Measurements from ENCODE around the gene PRDM15.

Gene PRDM15

DNA sequence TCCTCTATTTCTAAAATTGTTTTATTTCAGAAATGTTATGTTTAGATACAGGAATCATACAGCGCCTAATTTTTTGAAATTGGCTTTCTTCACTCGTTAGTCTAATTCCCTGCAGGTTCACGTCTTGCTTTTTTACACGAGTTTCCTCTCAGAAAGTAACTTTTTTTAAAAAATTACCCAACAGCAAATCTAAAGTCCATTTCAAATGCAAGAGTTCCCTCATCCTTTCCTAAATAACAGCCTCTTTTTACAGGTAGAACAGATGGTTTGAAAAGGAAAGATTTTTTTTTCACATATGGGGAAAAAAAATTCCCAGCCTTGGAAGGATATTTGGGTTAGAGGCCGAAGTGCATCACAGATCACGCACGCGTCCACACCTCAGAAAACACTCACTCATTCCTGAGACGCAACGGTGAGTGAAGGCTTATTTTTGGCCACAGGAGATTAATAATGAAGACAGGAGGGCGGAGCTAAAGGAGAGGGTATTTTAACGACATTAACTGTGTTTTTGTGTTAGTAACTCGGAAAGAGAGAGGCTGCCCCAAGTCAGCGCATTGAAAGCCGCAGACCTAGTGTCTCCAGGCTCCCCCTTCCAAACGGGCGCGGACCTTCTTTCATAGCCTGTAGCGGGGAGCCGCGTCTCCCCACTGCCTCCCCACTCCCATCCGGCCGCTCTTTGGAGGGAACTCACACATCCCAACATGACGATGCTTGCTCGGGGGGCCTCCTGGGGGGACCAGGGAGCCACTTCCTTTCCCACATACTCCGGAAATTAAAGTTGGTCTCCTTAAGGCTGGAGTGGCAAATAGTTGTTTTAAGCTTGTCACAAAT, 111.3 kb downstream of the PRDM15 start:
- peaks cover 14 to 44% of the 10 kb centered on the region in 2 donors for H3K27me3 ChIP-seq (ENCODE audit: control insufficient read depth in 1 of 2, insufficient read depth in 2 of 2, low read length in 2 of 2)
- peaks cover 32 to 40% of the 10 kb centered on the region in 2 donors for H3K4me1 ChIP-seq (ENCODE audit: control insufficient read depth in 1 of 2, insufficient read depth in 2 of 2, low read length in 2 of 2)
- H3K4me3 ChIP-seq (ENCODE audit: low read depth in 1 of 2, low read length in 2 of 2) = peak overlapping the region; percentile 63 to 69

DNA sequence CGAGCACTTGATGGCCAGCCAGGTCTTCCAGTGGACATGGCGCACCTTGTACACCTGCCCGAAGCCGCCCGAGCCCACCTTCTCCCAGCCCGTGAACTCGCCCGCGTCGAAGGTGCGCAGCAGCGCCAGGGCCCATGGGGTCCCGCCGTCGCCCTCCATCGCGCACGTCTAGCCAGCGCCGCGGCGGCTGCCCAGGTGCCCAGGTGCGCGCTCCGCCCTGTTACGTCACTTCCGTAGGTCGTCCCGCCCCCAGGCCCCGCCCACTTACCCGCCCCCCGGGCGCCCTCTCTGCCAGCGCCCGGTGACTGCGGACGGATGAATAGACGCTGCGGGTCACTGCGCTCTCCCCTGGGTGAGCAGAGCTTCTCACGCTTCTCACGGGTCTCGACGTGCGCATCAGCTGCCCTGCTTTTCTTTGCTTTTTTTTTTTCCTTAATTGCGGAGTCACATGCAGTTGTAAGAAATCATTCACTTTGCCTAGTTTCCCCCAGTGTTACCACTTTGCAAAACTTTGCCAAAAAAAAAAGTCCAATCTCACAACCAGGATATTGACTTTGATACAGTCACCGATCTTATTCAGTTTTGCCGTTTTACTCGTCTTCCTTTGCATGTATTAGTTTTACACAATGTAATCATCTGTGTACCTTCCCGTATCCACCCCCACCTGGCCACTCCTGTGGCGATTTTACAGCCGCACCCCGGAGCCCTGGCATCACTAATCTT, 112.1 kb downstream of the PRDM15 start, which contains the start of gene RIPK4:
TSS of gene RIPK4 (minus strand) at position 170 of the 723 bp plus-strand sequence. CDS start at position 159, 11 bp downstream.
- peak within 1 kb of the TSS; percentile 84 to 86 for H3K9ac ChIP-seq (ENCODE audit: low read depth in 1 of 2, low read length in 2 of 2)
- H3K9me3 ChIP-seq (ENCODE audit: control insufficient read depth in 1 of 2, low read length in 2 of 2) = no peaks in the 10 kb centered on the region
- H3K36me3 ChIP-seq (ENCODE audit: control insufficient read depth in 1 of 2, insufficient read depth in 2 of 2, low read length in 2 of 2) = no peaks in the 10 kb centered on the region
- H3K4me1 ChIP-seq (ENCODE audit: control insufficient read depth in 1 of 2, insufficient read depth in 2 of 2, low read length in 2 of 2) = peaks cover 36 to 48% of the 10 kb centered on the region in 2 donors
- peak within 1 kb of the TSS; percentile 63 to 73 for H3K4me3 ChIP-seq (ENCODE audit: low read depth in 1 of 2, low read length in 2 of 2)
- peaks cover 22 to 44% of the 10 kb centered on the region in 2 donors for H3K27me3 ChIP-seq (ENCODE audit: control insufficient read depth in 1 of 2, insufficient read depth in 2 of 2, low read length in 2 of 2)
- peak within 1 kb of the TSS; percentile 81 for H3K27ac ChIP-seq (ENCODE audit: low read depth, low read length)

More for the DNA sequence above, 111.3 kb downstream of the PRDM15 start:
- Histone ChIP-seq H3K27ac (ENCODE audit: low read depth, low read length) (peak overlapping the region; percentile 68), H3K9ac (ENCODE audit: low read depth in 1 of 2, low read length in 2 of 2) (peak overlapping the region; percentile 52 to 62), H3K36me3 (ENCODE audit: control insufficient read depth in 1 of 2, insufficient read depth in 2 of 2, low read length in 2 of 2) (no peaks in the 10 kb centered on the region), H3K9me3 (ENCODE audit: control insufficient read depth in 1 of 2, low read length in 2 of 2) (no peaks in the 10 kb centered on the region)

DNA sequence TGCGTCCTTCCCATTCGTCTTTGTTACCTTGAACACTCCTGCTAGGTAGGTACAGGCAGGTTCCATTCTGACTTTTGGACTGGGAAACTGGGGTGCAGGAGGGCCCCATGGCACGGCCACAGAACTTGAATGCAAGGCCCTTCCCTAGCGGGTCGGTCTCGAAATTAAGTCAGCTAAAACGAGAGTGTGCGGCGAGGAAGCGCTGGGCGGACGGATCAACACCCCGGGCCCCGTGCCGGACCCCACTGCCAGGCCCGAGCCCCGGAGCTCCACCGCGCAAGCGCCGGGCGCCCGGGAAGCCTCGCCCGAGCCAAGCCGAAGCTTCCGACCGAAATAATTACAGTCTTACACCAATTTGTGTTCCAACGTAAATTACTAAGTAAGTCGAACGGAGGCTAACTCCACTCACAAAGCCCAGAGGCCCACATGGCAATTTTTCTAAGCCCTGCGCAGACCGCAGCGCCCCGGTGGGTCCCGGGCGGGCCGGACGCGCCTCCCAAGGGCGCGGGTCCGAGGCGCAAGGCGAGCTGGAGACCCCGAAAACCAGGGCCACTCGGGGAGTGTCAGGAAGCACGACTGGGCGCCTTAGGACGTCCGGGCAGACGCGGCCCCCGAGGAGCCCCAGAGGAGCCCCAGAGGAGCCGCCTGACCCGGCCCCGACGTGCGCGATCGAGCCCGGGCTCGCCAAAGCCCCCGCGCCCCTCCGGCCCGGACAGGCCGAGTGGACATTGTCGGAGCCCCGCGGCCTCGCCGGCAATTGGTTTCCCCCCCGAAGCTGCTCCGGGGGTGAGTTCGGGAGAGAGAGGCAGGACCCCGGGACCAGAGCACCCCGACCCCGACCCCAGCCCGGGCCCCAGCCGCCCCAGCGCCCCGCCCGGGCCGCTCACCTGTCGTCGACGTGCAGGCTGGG, 112.9 kb downstream of the PRDM15 start:
- peaks cover 18 to 44% of the 10 kb centered on the region in 2 donors for H3K27me3 ChIP-seq (ENCODE audit: control insufficient read depth in 1 of 2, insufficient read depth in 2 of 2, low read length in 2 of 2)
- H3K9ac ChIP-seq (ENCODE audit: low read depth in 1 of 2, low read length in 2 of 2) = peak overlapping the region; percentile 84 to 86
- peak overlapping the region; percentile 63 to 73 for H3K4me3 ChIP-seq (ENCODE audit: low read depth in 1 of 2, low read length in 2 of 2)
- peaks cover 45 to 56% of the 10 kb centered on the region in 2 donors for H3K4me1 ChIP-seq (ENCODE audit: control insufficient read depth in 1 of 2, insufficient read depth in 2 of 2, low read length in 2 of 2)
- H3K27ac ChIP-seq (ENCODE audit: low read depth, low read length) = peak overlapping the region; percentile 81
- no peaks in the 10 kb centered on the region for H3K9me3 ChIP-seq (ENCODE audit: control insufficient read depth in 1 of 2, low read length in 2 of 2)
- no peaks in the 10 kb centered on the region for H3K36me3 ChIP-seq (ENCODE audit: control insufficient read depth in 1 of 2, insufficient read depth in 2 of 2, low read length in 2 of 2)

DNA sequence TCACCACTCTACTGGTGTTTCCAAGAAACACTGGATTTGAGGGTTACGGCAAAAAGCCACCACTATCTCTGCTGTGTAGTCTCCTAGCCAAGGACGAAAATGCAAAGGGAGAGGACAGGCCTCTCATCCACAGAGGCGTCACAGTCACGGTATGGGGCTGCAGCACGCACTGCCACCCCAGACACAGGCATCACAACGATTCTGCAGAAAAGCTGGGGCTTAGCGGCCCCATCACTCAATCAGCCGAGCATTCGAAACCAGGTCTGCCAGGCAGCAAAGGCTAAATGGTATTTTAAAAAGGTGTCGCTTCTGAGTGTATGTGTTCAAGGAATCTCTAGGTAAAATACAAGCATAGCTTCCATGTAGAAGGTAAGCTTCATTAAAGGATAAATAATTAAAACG, 113.7 kb downstream of the PRDM15 start:
- Histone ChIP-seq H3K27me3 (ENCODE audit: control insufficient read depth in 1 of 2, insufficient read depth in 2 of 2, low read length in 2 of 2) (peaks cover 18 to 44% of the 10 kb centered on the region in 2 donors), H3K27ac (ENCODE audit: low read depth, low read length) (peak overlapping the region; percentile 34), H3K36me3 (ENCODE audit: control insufficient read depth in 1 of 2, insufficient read depth in 2 of 2, low read length in 2 of 2) (no peaks in the 10 kb centered on the region), H3K9ac (ENCODE audit: low read depth in 1 of 2, low read length in 2 of 2) (peak overlapping the region; percentile 84 to 86), H3K4me1 (ENCODE audit: control insufficient read depth in 1 of 2, insufficient read depth in 2 of 2, low read length in 2 of 2) (peaks cover 49 to 61% of the 10 kb centered on the region in 2 donors), H3K9me3 (ENCODE audit: control insufficient read depth in 1 of 2, low read length in 2 of 2) (no peaks in the 10 kb centered on the region), H3K4me3 (ENCODE audit: low read depth in 1 of 2, low read length in 2 of 2) (peak overlapping the region; percentile 63 to 73)

DNA sequence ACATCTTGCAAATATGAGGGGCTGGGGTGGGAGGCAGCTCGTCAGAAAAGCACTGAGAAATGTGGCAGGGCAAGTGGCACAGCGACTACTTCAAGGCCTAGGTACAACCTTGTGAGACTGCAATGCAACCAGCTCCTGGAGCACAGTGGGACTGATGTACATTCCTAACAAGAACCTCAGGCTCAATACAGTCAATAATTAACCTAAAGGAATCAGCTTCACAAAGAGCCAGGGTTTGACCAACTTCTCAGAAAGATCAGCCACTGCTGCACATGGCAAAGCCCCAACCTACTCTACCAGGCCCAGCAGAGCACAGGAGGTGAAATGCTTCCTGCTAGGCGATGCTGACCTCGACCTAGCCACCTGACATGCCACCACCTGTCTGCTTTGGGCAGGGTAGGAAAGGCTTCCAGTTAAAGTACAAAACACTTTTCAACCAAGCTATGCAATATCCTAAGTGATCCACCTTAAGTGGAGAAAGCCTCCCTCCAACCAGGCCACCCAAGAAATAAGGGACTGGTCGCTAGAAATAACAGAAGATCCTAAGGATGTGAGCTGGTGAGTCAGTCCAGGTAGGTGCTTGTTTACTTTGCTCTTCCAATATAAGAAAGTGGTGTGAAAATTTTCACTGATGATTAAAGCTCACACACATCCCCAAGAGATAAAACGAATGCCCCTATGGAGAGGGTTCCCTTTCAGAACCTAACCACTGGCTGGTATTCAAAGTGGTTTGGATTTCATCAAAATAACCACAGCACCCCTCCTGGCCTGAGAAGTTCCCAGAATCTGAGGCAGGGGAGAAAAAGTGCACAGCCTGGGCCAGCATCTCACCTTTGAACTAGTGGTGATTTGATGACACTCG, 114.4 kb downstream of the PRDM15 start:
- Histone ChIP-seq H3K9me3 (ENCODE audit: control insufficient read depth in 1 of 2, low read length in 2 of 2) (no peaks in the 10 kb centered on the region), H3K4me3 (ENCODE audit: low read depth in 1 of 2, low read length in 2 of 2) (peak overlapping the region; percentile 63 to 73), H3K27me3 (ENCODE audit: control insufficient read depth in 1 of 2, insufficient read depth in 2 of 2, low read length in 2 of 2) (peaks cover 18 to 44% of the 10 kb centered on the region in 2 donors), H3K27ac (ENCODE audit: low read depth, low read length) (peak overlapping the region; percentile 34), H3K9ac (ENCODE audit: low read depth in 1 of 2, low read length in 2 of 2) (peak overlapping the region; percentile 84 to 86), H3K4me1 (ENCODE audit: control insufficient read depth in 1 of 2, insufficient read depth in 2 of 2, low read length in 2 of 2) (peaks cover 46 to 58% of the 10 kb centered on the region in 2 donors), H3K36me3 (ENCODE audit: control insufficient read depth in 1 of 2, insufficient read depth in 2 of 2, low read length in 2 of 2) (no peaks in the 10 kb centered on the region)

DNA sequence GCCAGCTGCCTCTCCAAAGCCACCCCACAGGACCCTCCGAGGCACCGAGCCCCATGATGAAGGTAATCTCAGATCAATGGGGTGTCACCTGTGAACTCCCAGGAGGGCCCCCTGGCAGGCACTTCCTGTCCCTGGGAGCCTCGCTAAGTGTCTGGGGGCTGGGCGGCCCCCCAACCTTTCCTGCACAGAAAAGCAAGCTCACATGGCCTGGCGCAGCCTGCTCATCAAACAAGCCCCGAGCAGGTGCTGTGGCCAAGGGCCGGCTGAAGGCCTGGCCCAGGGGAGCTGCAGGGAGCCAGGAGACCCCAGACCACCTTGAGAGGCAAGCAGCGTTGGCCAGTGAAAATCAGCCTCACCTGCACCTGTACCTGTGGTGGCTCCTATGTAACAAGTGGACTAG, 115.1 kb downstream of the PRDM15 start:
- H3K36me3 ChIP-seq (ENCODE audit: control insufficient read depth in 1 of 2, insufficient read depth in 2 of 2, low read length in 2 of 2) = no peaks in the 10 kb centered on the region
- H3K9me3 ChIP-seq (ENCODE audit: control insufficient read depth in 1 of 2, low read length in 2 of 2) = no peaks in the 10 kb centered on the region
- H3K4me1 ChIP-seq (ENCODE audit: control insufficient read depth in 1 of 2, insufficient read depth in 2 of 2, low read length in 2 of 2) = peaks cover 40 to 56% of the 10 kb centered on the region in 2 donors
- H3K27ac ChIP-seq (ENCODE audit: low read depth, low read length) = no peak overlapping the region
- H3K9ac ChIP-seq (ENCODE audit: low read depth in 1 of 2, low read length in 2 of 2) = peak overlapping the region; percentile 13 to 16
- H3K4me3 ChIP-seq (ENCODE audit: low read depth in 1 of 2, low read length in 2 of 2) = peak overlapping the region in 1 of 2 donors; percentile 73
- peaks cover 14 to 40% of the 10 kb centered on the region in 2 donors for H3K27me3 ChIP-seq (ENCODE audit: control insufficient read depth in 1 of 2, insufficient read depth in 2 of 2, low read length in 2 of 2)

DNA sequence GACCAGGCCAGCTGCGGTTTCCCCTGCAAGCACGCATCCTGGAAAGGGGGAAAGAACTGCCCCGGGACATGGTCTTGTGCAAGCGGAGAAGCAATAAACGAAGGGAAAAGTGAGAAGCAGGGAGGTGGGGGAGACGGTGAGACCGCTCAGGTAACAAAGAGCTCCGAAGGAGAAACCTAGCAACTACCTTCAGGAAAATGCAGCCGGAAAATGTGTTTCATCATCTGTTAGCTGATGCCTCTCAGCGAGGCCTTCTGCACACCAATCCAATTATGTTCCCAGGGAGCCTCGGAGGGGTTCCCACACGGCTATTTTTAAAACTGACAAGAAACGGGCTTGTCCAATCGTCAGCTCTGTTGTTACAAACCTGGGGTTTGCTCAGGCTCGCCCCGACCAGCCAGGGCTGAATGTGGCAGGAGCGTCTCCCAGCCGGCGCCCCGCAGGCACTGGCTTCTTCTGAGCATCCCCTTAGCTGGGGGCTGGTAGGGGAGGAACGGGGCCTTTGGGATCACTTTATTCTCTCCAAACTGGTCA, 115.7 kb downstream of the PRDM15 start:
- Histone ChIP-seq H3K4me1 (ENCODE audit: control insufficient read depth in 1 of 2, insufficient read depth in 2 of 2, low read length in 2 of 2) (peaks cover 38 to 56% of the 10 kb centered on the region in 2 donors), H3K27ac (ENCODE audit: low read depth, low read length) (no peak overlapping the region), H3K9ac (ENCODE audit: low read depth in 1 of 2, low read length in 2 of 2) (no peak overlapping the region), H3K36me3 (ENCODE audit: control insufficient read depth in 1 of 2, insufficient read depth in 2 of 2, low read length in 2 of 2) (no peaks in the 10 kb centered on the region), H3K4me3 (ENCODE audit: low read depth in 1 of 2, low read length in 2 of 2) (no peak overlapping the region), H3K27me3 (ENCODE audit: control insufficient read depth in 1 of 2, insufficient read depth in 2 of 2, low read length in 2 of 2) (peaks cover 14 to 35% of the 10 kb centered on the region in 2 donors), H3K9me3 (ENCODE audit: control insufficient read depth in 1 of 2, low read length in 2 of 2) (no peaks in the 10 kb centered on the region)

DNA sequence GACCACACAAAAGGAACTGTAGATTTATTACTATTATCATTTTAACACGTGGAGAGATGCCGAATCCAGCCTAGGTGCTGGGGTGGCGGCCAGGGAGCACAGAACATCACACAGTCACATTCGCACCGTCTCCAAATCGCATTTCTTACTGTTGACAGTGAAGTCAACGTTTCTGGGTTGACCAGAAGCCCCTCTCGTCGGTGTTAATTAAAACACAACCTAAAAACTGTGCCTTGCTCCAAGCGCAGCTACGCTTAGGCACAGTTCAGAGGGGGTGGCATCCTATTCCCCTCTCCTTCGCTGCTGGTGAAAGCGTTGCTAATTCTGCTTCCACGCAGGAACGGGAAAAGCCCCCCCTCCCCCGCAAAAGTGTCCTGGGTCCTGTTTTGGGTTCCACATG, 116.4 kb downstream of the PRDM15 start:
- no peak overlapping the region for H3K27ac ChIP-seq (ENCODE audit: low read depth, low read length)
- peaks cover 34 to 54% of the 10 kb centered on the region in 2 donors for H3K4me1 ChIP-seq (ENCODE audit: control insufficient read depth in 1 of 2, insufficient read depth in 2 of 2, low read length in 2 of 2)
- no peak overlapping the region for H3K4me3 ChIP-seq (ENCODE audit: low read depth in 1 of 2, low read length in 2 of 2)
- H3K27me3 ChIP-seq (ENCODE audit: control insufficient read depth in 1 of 2, insufficient read depth in 2 of 2, low read length in 2 of 2) = peaks cover 14 to 29% of the 10 kb centered on the region in 2 donors
- H3K9ac ChIP-seq (ENCODE audit: low read depth in 1 of 2, low read length in 2 of 2) = no peak overlapping the region
- no peaks in the 10 kb centered on the region for H3K9me3 ChIP-seq (ENCODE audit: control insufficient read depth in 1 of 2, low read length in 2 of 2)
- peaks cover 0 to 2% of the 10 kb centered on the region in 2 donors for H3K36me3 ChIP-seq (ENCODE audit: control insufficient read depth in 1 of 2, insufficient read depth in 2 of 2, low read length in 2 of 2)
